Nephron (organoid): ENCODE measurements around the gene PPM1L.

ENCODE experiments used
- H3K27ac Mint-ChIP-seq, 3 experiments: 2 replicates each; pipeline ENCODE4 v1.8.0; 2020; ENCODE audit warnings: mixed read lengths in 3 of 3, mild to moderate bottlenecking in 2 of 3, moderate library complexity in 1 of 3
- H3K27me3 Mint-ChIP-seq: 2 replicates; pipeline ENCODE4 v1.8.0; 2021; ENCODE audit warnings: low read depth, mild to moderate bottlenecking, moderate library complexity, mixed read lengths
- H3K36me3 Mint-ChIP-seq: 2 replicates; pipeline ENCODE4 v1.8.0; 2020; ENCODE audit warnings: low read depth, mixed read lengths
- H3K4me1 Mint-ChIP-seq: 2 replicates; pipeline ENCODE4 v1.8.0; 2020; ENCODE audit warnings: mixed read lengths
- H3K4me3 Mint-ChIP-seq, 3 experiments: 2 replicates each; pipeline ENCODE4 v1.8.0; 2020; ENCODE audit warnings: mild to moderate bottlenecking in 3 of 3, mixed read lengths in 3 of 3, moderate library complexity in 2 of 3
- H3K9me3 Mint-ChIP-seq: 2 replicates; pipeline ENCODE4 v1.8.0; 2020; ENCODE audit warnings: mixed read lengths
- CTCF ChIP-seq, 3 experiments: fragments of 200-600 bp; sonication (generic); IDR thresholded peaks; one replicate each; pipeline ENCODE4 v1.5.0; 2021; ENCODE audit warnings: antibody characterized with exemption in 3 of 3; ENCODE audit not compliant: unreplicated experiment in 3 of 3

PPM1L gene

GRCh38 chr3:161126495-161126894 is 370.5 kb downstream of the PPM1L start:
- H3K4me3 Mint-ChIP-seq, result no peak overlapping the region
- H3K36me3 Mint-ChIP-seq, result no peaks in the 10 kb centered on the region
- no peaks in the 10 kb centered on the region for H3K27me3 Mint-ChIP-seq
- no peak overlapping the region for H3K27ac Mint-ChIP-seq
- H3K9me3 Mint-ChIP-seq, result peaks cover 37% of the 10 kb centered on the region
- no peak for TF ChIP-seq CTCF (IDR thresholded peaks at IDR 0.05; ENCODE audit: unreplicated experiment in 3 of 3)
- H3K4me1 Mint-ChIP-seq, result no peaks in the 10 kb centered on the region
